Measurements from ENCODE around the gene RBCK1.
A peak's percentile ranks its signal among the peaks of the same experiment; 100 is the strongest.
"Not testable (repeated sequence)": the region's sequence is repeated elsewhere in the genome, so short reads cannot be mapped to it uniquely, and the experiment has no call there.

The RBCK1 gene

DNA sequence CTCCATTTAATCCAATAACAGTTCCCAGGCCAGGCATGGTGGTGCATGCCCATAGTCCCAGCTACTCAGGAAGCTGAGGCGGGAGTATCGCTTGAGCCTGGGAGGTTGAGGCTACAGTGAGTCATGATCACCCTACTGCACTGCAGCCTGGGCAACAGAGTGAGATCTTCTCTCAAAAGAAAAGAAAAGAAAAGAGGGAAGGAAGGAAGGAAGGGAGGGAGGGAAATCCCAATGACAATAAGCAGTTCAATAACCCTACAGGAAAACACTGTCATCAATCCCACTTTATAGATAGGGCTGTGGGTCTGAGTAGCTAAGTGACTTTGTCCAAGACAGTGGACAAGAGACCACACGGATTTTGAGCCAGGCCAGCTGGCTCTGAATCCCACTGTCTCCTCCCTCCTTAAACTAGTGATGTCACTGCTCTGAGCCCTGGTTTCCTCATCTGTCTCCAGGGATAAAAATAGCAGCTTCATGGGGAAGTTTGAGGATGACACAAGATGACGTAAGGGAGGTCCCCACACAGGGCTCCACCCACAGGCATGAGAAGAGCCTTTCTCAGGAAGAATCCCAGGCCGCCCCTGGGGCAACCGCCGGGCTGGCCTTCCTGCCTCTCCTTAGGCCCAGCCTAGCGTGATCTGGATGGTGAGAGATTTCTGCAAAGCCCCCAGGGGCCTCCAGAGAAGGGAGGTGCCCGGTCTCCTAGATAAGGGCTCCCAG, 34.8 kb upstream of the RBCK1 start:
- peak overlapping the region; percentile 42; the same call in 1 of the 2 replicates for H3K27ac ChIP-seq

DNA sequence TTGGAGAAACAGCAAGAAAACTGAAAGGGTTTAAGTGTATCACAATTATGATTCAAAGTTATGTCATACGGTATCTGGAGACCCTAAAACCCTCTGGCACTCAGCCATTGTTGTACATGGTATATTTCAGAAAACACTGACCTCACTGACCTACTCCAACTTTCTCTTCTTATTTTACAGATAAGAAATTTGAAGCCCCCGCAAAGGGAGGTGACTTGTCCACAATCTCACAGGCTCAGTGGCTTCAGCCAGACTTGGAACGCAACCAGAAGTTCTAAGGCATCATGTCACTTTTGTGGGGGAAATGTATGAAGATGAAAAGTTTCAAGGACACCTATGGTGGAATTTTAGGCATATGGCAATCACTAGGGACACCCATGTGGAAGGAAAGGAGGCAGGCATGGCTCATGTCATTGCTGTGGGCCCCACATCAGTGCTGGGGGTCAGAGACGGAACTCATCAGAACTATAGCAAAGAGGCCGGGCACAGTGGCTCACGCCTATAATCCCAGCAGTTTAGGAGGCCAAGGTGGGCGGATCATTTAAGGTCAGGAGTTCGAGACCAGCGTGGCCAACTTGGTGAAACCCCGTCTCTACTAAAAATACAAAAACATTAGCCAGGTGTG, 32.7 kb upstream of the RBCK1 start:
- no peak for TF ChIP-seq EZH2 (IDR thresholded peaks at IDR 0.05)
- no peak for TF ChIP-seq POLR2AphosphoS5 (IDR thresholded peaks at IDR 0.05; ENCODE audit: borderline replicate concordance, low read depth, low read length)
- no peak for TF ChIP-seq FOXP2 (optimal IDR thresholded peaks at IDR 0.05; ENCODE audit: control extremely low read depth, extremely low read length, insufficient read depth)
- H3K9ac ChIP-seq (ENCODE audit: insufficient read length): no peak overlapping the region

More for the DNA sequence above, 34.8 kb upstream of the RBCK1 start:
- DNase-seq (ENCODE audit: low read depth, low spot score): no peak
- H3K9ac ChIP-seq (ENCODE audit: insufficient read length): no peak overlapping the region
- no peaks in the 10 kb centered on the region for H3K9me3 ChIP-seq (ENCODE audit: low read depth, low read length)
- H3K36me3 ChIP-seq (ENCODE audit: insufficient read depth, low read length): no peaks in the 10 kb centered on the region
- H3K4me3 ChIP-seq: no peak overlapping the region
- TF ChIP-seq FOXP2 (optimal IDR thresholded peaks at IDR 0.05; ENCODE audit: control extremely low read depth, extremely low read length, insufficient read depth) (no peak), EZH2 (IDR thresholded peaks at IDR 0.05) (no peak), POLR2AphosphoS5 (IDR thresholded peaks at IDR 0.05; ENCODE audit: borderline replicate concordance, low read depth, low read length) (no peak)

DNA sequence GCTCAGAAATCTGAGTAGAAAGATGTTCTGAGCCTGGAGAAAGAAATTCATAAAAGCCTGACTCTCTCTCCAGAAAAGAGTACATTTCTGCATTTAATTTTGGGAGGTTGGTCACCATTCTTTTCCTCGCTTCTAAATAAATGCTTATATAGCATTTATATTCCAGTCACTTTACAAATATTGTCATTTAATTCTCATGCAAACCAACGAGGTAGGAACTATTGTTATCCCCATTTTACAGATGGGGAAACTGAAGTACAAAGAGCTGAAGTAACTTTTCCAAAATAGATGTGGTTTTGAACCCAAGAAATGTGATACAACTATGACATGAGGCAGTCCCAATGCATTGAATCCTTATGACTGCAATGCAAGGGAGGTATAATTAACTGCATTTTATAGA, 32.0 kb upstream of the RBCK1 start:
- Histone ChIP-seq H3K27ac (no peak overlapping the region), H3K9ac (ENCODE audit: insufficient read length) (no peak overlapping the region), H3K36me3 (ENCODE audit: insufficient read depth, low read length) (no peaks in the 10 kb centered on the region), H3K9me3 (ENCODE audit: low read depth, low read length) (no peaks in the 10 kb centered on the region), H3K4me3 (no peak overlapping the region)
- TF ChIP-seq EZH2 (IDR thresholded peaks at IDR 0.05) (no peak), POLR2AphosphoS5 (IDR thresholded peaks at IDR 0.05; ENCODE audit: borderline replicate concordance, low read depth, low read length) (no peak), FOXP2 (optimal IDR thresholded peaks at IDR 0.05; ENCODE audit: control extremely low read depth, extremely low read length, insufficient read depth) (no peak)
- DNase-seq (ENCODE audit: low read depth, low spot score): no peak

More for the DNA sequence above, 32.7 kb upstream of the RBCK1 start:
- DNase-seq (ENCODE audit: low read depth, low spot score): no peak
- Histone ChIP-seq H3K36me3 (ENCODE audit: insufficient read depth, low read length) (no peaks in the 10 kb centered on the region), H3K27ac (no peak overlapping the region), H3K9me3 (ENCODE audit: low read depth, low read length) (no peaks in the 10 kb centered on the region), H3K4me3 (no peak overlapping the region)

DNA sequence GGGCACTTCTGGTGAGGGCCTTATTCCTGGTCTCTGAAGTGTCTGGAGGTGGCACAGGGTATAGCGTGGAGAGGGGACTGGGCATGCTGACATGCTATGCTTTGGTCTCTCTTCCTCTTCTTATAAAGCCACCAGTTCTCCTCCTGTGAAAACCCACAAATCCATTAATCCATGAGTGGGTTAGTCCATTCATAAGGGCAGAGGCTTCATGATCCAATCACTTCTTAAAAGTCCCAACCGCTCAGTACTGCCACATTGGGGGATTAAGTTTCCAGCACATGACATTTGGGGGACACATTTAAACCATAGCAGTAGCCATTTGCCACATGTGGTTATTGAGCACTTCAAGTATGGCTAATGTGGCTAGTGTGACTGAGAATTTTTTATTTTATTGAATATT, 31.3 kb upstream of the RBCK1 start:
- Histone ChIP-seq H3K9me3 (ENCODE audit: low read depth, low read length) (no peaks in the 10 kb centered on the region), H3K9ac (ENCODE audit: insufficient read length) (no peak overlapping the region), H3K27ac (no peak overlapping the region), H3K36me3 (ENCODE audit: insufficient read depth, low read length) (no peaks in the 10 kb centered on the region), H3K4me3 (no peak overlapping the region)
- no peak for TF ChIP-seq FOXP2 (optimal IDR thresholded peaks at IDR 0.05; ENCODE audit: control extremely low read depth, extremely low read length, insufficient read depth)
- no peak for TF ChIP-seq EZH2 (IDR thresholded peaks at IDR 0.05)
- TF ChIP-seq POLR2AphosphoS5 (IDR thresholded peaks at IDR 0.05; ENCODE audit: borderline replicate concordance, low read depth, low read length): no peak
- DNase-seq (ENCODE audit: low read depth, low spot score): no peak

DNA sequence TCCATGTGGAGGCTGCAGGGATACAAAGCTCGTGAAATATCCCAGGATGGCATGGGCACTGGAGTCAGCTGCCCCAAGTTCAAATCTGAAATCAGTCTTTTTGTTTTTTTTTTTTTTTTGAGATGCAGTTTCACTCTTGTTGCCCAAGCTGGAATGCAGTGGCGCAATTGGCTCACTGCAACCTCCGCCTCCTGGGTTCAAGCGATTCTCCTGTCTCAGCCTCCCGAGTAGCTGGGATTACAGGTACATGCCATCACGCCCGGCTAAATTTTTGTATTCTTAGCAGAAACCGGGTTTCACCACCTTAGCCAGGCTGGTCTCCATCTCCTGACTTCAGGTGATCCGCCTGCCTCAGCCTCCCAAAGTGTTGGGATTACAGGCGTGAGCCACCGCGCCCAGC, 30.5 kb upstream of the RBCK1 start:
- H3K4me3 ChIP-seq; H3K9ac ChIP-seq (ENCODE audit: insufficient read length); H3K36me3 ChIP-seq (ENCODE audit: insufficient read depth, low read length); DNase-seq (ENCODE audit: low read depth, low spot score); H3K27ac ChIP-seq; H3K9me3 ChIP-seq (ENCODE audit: low read depth, low read length): not testable (repeated sequence)

GRCh38 chr20:378961-379336, 29.1 kb upstream of the RBCK1 start:
- Histone ChIP-seq H3K9me3 (ENCODE audit: low read depth, low read length) (no peaks in the 10 kb centered on the region), H3K4me3 (no peak overlapping the region), H3K36me3 (ENCODE audit: insufficient read depth, low read length) (peaks cover 18% of the 10 kb centered on the region; the same call in 1 of the 2 replicates), H3K27ac (no peak overlapping the region; the same call in 1 of the 2 replicates), H3K9ac (ENCODE audit: insufficient read length) (no peak overlapping the region)
- no peak for DNase-seq (ENCODE audit: low read depth, low spot score)
- no peak for TF ChIP-seq POLR2AphosphoS5 (IDR thresholded peaks at IDR 0.05; ENCODE audit: borderline replicate concordance, low read depth, low read length)
- no peak for TF ChIP-seq FOXP2 (optimal IDR thresholded peaks at IDR 0.05; ENCODE audit: control extremely low read depth, extremely low read length, insufficient read depth)
- TF ChIP-seq EZH2 (IDR thresholded peaks at IDR 0.05): no peak

GRCh38 chr20:380763-381580, 27.1 kb upstream of the RBCK1 start:
- Histone ChIP-seq H3K27ac (peak overlapping the region; percentile 89; the same call in 1 of the 2 replicates), H3K4me3 (peak overlapping the region; percentile 92), H3K9me3 (ENCODE audit: low read depth, low read length) (no peaks in the 10 kb centered on the region), H3K36me3 (ENCODE audit: insufficient read depth, low read length) (peaks cover 32% of the 10 kb centered on the region; the same call in 1 of the 2 replicates), H3K9ac (ENCODE audit: insufficient read length) (peak overlapping the region; percentile 98)
- TF ChIP-seq EZH2 (IDR thresholded peaks at IDR 0.05): no peak
- peak; percentile 23 for TF ChIP-seq FOXP2 (optimal IDR thresholded peaks at IDR 0.05; ENCODE audit: control extremely low read depth, extremely low read length, insufficient read depth)
- peak; percentile 34; the same call in 1 of the 2 replicates for TF ChIP-seq POLR2AphosphoS5 (IDR thresholded peaks at IDR 0.05; ENCODE audit: borderline replicate concordance, low read depth, low read length)
- DNase-seq (ENCODE audit: low read depth, low spot score): no peak

Data from SK-N-MC (cell line).